PC-3 (cell line): ENCODE measurements around the gene HERC3.

Experiments used
- CTCF ChIP-seq: fragments of 300-600 bp; sonication (generic); conservative IDR thresholded peaks from 2 replicates; pipeline ENCODE4 v1.5.1; 2017; ENCODE audit warnings: antibody characterized with exemption, low read depth, mild to moderate bottlenecking, low read length
- EZH2 ChIP-seq: fragments of 300-600 bp; sonication (generic); IDR thresholded peaks from one replicate; pipeline ENCODE4 v1.6.1; 2017; ENCODE audit warnings: antibody characterized with exemption, mild to moderate bottlenecking, low read length; ENCODE audit not compliant: unreplicated experiment

GRCh38 chr4:88649716-88650115, 57.4 kb downstream of the HERC3 start:
- TF ChIP-seq CTCF (no peak), EZH2 (no peak)
